Left hindlimb (tissue), 1 donor: ENCODE measurements around the gene KLHDC7B.

Experiments
- DNase-seq: peaks from one replicate; pipeline ENCODE4 v3.0.0-alpha.2; 2018

KLHDC7B gene

GRCh38 chr22:50545522-50546325 lies at the start of gene KLHDC7B:
TSS of gene KLHDC7B (plus strand) at chr22:50545899. CDS start at chr22:50546244, 345 bp downstream.
- peak; percentile 31 for DNase-seq

DNA sequence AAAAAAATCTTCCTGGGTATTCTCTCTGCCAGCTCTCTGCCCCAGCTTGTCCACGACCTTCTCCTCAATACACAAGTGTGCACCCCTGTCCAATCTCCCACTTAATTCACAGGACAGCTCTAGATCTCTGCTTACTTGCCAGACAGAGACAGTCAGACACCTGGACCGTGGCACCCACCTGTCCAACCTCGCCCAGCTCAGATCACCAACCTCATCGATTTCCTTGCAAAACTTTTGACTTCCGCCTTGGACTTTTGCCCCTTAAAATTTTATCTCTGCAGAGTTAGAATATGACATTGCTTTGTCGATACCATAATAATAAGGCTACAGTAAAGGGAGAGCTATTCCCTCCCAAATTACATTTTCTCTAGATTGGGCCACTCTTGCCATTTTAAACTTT lies 48.6 kb upstream of the KLHDC7B start:
- no peak for DNase-seq

DNA sequence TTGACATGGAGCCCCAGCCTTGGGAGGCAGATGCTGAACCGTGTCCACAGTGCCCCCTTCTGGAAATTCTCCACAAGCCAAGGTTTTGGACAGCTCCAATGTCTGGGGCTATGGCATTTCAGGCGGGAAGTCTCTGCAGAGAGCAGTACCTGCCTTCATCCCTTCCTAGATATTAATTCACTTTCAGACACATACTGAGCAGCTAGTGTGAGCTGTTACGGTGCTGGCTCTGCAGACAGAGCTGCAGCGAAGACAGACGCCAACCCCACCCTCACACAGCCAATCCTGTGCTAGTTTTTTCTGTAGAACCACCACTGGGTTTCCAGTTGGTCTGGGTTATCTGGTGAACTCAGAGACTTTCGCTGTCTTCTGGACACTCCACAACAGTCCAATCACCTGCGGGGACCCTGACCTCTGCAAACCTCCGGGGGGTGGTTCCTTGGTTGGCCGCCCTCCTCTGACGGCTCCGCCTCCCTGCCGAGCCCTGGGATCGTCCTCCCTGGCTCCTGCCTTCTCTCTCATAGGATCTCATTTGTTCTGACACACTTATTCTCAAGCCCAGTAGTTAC lies 47.3 kb upstream of the KLHDC7B start:
- DNase-seq = no peak

GRCh38 chr22:50500452-50500851 lies 45.2 kb upstream of the KLHDC7B start:
- no peak for DNase-seq

DNA sequence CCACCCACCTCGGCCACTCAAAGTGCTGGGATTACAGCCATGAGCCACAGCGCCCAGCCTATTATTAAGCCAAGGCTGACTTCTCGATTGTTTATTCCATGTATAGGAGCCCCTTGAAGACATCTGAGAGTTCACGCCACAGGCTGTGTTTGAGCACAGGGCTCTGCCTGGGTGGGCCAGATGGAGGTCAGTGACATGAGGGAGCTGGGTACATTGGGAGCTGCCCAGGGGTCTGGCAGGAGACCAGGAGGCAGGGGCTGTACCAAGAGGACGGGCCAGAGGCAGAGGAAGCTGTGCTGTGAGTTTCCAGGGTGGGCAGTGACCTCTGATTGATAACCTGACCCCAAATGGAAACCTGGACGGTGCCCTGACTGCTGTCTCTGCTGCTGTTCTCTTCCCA lies 43.6 kb upstream of the KLHDC7B start:
- DNase-seq = no peak

- no peak for DNase-seq
Observed at GRCh38 chr22:50502628-50503474, 42.8 kb upstream of the KLHDC7B start.

DNA sequence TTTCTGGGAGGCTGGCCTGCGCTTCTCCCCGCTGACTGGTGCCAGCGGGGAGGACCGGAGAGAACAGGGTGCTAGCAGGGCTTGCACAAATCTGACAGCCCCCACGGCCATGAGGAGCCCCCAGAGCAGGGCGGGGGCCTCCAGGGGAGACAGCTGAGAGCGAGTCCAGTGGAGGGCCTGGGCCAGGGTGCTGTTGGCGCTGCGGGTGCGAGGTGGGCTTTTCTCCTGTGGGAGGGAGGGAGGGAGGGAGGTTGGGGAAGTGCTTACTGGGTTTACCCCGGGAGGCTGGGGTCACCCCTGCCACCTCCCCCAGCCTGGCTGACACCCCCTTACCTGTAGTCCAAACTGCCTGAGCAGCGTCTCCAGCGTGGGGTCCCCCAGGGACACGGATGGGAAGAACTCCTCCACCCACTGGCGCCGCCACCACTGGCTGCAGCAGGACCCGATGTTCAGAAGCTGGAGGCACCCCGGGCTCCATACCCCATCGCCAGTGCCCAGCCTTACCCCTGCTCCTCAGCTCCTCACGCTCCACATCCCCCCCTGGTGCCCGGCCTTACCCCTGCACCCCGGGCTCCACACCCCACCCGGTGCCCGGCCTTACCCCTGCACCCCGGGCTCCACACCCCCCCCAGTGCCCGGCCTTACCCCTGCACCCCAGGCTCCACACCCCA lies 42.1 kb upstream of the KLHDC7B start:
- no peak for DNase-seq

DNA sequence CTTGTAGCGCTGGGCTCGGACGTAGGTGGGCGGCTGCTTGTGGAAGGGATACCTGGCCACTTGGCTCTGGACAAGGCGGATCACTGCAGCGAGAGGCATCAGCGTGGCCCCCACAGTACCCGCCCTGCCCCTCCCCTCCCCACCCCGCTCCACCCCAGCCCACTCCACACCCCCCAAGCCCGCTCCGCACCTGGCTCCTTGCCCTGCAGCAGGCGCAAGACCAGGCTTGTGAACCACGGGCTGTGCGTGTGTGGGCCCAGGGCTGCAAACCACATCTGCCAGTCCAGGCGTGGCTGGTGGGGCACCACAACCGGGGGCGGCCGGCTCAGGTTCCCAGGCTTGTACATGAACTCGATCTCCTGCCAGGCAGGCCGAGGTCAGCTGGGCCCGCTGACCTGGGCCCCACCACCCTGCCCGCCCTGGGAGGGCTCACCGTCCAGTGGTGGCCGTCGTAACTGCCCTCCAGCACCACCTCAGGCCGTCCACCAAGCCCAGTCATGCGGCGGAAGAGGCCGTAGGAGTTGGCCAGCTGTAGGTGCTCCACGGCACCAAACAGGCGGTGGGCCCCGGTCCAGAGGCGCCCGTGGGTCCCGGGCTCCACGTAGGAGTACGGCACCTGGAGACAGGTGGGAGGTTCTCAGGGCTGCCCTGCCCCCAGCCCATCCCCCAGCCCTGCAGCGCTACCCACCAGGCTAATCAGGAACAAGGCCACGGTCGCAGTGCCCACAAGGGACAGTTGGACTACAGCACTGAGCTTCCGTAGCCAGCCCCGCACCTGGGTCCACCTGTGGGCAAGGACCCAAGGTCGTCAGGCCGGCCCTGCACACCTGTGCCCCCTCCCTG lies 41.1 kb upstream of the KLHDC7B start:
- no peak for DNase-seq

- DNase-seq = no peak
Observed at GRCh38 chr22:50505276-50505775, 40.4 kb upstream of the KLHDC7B start.

DNA sequence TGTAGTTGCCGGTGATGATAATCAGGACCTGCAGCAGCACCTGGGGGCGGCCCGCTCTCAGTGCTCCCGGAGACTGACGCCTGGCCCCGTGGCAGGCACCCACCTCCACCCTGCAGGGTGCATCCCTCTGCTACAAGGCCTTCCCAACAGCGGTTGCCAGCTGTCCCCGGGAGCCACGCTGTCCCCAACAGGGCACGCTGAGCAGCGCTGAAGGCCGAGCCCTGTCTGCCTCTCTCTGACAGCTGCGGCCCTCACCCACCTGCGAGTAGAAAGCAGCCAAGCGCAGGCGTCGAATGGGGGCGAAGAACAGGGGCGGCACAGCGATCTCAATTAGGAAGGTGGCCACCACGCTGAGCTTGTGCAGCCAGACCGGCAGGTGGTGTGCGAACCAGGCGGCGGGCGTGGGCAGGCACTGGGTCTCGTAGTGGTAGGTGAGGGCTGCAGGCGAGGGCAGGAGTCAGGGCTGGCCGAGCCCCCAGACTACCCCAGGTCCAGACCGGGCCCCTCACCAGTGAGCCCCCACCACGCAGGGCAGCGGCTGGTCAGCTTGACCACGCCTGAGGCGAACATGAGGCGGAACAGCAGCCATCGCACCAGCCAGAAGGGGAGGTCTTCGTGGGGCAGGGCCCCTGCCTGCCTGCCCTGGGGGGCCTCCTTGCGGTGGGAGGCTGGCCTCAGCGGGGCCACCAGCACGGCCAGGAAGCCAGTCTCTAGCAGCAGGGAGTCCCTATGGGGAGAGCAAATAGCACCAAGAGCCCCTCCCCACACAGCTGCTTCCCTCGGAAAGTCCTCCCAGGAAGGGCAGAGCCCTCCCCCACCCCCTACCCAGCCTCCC lies 39.7 kb upstream of the KLHDC7B start:
- no peak for DNase-seq

- DNase-seq = no peak
Observed at GRCh38 chr22:50506611-50507420, 38.9 kb upstream of the KLHDC7B start.

DNA sequence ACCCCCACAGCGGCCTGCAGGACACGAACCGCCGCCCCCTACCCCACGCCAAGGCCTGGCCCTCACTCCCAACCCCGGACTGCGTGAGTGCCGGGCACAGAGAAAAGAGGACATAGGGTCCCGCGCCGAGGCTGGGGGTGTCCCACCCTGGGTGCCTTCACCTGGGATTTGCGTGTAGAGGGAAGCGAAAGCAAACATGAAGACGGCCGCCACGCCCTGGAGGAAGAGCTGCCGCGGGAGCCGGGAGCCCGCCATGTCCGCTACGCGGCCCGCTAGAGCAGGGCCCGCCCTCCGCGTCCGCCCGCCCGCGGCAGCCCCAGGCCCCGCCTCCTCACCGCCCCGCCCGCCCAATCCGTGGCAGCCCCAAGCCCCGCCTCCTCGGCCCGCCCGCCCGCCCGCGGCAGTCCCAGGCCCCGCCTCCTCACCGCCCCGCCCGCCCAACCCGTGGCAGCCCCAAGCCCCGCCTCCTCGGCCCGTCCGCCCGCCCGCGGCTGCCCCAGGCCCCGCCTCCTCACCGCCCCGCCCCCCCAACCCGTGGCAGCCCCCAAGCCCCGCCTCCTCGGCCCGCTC lies 38.2 kb upstream of the KLHDC7B start, which contains the start of gene LMF2:
Gene LMF2, minus strand, starts transcription at position 282 of the 570 bp plus-strand sequence. Its CDS starts 27 bp downstream, at position 255.
- DNase-seq = peak; percentile 99

DNA sequence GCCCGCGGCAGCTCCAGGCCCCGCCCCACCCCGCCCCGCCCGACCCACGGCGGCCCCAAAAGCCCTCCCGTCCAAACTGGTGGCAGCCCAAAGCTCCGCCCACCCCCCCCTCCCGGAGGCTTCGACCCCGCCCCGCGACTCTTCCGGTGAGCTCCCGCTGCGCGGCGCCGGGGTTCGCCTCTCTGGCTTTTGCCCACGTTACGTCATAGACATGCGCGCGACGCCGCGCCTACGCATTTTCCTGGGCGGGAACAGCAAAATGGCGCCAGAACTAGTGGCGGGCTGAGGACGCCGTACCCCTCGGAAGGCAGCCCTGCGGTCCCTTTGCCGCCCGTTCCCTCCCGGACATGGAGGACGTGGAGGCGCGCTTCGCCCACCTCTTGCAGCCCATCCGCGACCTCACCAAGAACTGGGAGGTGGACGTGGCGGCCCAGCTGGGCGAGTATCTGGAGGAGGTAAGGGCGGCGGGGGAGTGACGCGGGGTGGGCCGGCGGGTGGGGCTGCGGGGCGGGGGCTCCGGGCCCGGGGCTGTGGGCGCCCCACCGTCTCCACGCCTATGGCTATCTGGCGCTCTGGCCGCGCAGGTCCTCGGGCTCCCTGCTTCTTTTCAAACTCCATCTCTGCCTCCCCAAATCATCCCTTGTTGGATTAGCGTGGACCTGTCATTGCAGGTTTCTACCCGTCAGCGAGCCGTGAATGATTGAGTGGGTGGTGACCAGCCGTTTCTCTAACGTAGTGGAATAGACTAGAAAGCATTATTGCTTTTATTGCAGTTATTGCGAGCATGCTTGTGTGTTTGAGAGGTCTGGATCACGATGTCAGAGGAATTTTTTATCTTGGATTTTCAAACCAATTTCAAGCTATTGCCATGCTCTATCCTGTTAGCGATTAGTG lies 37.5 kb upstream of the KLHDC7B start, which contains the start of gene NCAPH2:
Gene NCAPH2, plus strand, starts transcription at position 234 of the 894 bp plus-strand sequence. Its CDS starts 114 bp downstream, at position 348.
- no peak for DNase-seq

GRCh38 chr22:50508897-50509296 lies 36.8 kb upstream of the KLHDC7B start:
- no peak for DNase-seq

DNA sequence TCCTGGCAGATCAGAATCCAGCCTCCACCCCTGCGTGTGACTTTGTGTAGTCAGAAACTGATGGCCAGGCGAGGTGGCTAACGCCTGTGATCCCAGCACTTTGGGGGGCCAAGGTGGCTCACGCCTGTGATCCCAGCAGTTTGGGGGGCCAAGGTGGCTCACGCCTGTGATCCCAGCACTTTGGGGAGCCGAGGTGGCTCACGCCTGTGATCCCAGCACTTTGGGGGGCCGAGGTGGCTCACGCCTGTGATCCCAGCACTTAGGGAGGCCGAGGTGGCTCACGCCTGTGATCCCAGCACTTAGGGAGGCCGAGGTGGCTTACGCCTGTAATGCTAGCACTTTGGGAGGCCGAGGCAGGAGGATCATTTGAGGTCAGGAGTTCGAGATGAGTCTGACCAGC lies 32.5 kb upstream of the KLHDC7B start:
- no peak for DNase-seq

GRCh38 chr22:50516068-50516467 lies 29.6 kb upstream of the KLHDC7B start:
- DNase-seq = no peak

GRCh38 chr22:50516891-50517290 lies 28.8 kb upstream of the KLHDC7B start:
- no peak for DNase-seq
